H1 (cell line): ENCODE results near the gene ABCB10. TPM values are rescaled to one million over a fixed set of nuclear protein-coding genes. Genes with fewer than 3 reads are reported as not detected.

Experiments used
- KDM1A ChIP-seq: fragments of 200-600, 300-600 bp; sonication (generic); IDR thresholded peaks from 2 replicates; pipeline ENCODE4 v1.7.1; 2016; ENCODE audit warnings: mild to moderate bottlenecking, low read length, borderline replicate concordance
- polyA plus RNA-seq, 7 experiments: library from polyadenylated mRNA; depleted of rRNA in 3 of 7; stranded (reverse) in 5 of 7; unstranded in 2 of 7; fragments of >200 nt in 5 of 7; fragments of 200-250 nt in 2 of 7; gene quantifications; 1 replicate in 5 of 7; 2 replicates in 1 of 7; 4 replicates in 1 of 7; pipeline versions ENCODE4 v1.2.1 to v1.2.3, GENCODE V29; 2011 to 2013; ENCODE audit warnings: missing spikeins in 2 of 7, mixed read lengths in 2 of 7
- total RNA-seq: library from RNA; stranded (reverse); fragmentation: NEBNext Ultra II Directional; extraction: Animal tissue kit (Norgen Biotek cat#: 25700); gene quantifications from 2 replicates; pipeline ENCODE4 v1.2.1, GENCODE V29; 2021

The ABCB10 gene
- total and polyA plus RNA-seq, 2 of the 8 experiments (the other 6 are each of a cell fraction or from before 2014, with no cell fraction given), result 3.6 to 11.9 TPM

GRCh38 chr1:229570891-229571516 lies 12.5 kb upstream of the ABCB10 start (continued):
- no peak for TF ChIP-seq KDM1A
